Body of pancreas (tissue), 4 donors: Measurements from ENCODE around the gene NPPC.

Experiments used
- POLR2A ChIP-seq, 3 donors: fragments of 450-650 bp; IDR thresholded peaks; one replicate each; pipeline ENCODE4 v1.6.1; 2016; ENCODE audit warnings: antibody characterized with exemption in 3 of 3, mild to moderate bottlenecking in 2 of 3
- TF ChIP-seq, protein P1 (sequence below), 7 experiments: fragments of 450-650 bp in 4 of 7; fragments of 200-600 bp in 3 of 7; sonication (generic) in 3 of 7; IDR thresholded peaks; one replicate each; pipeline ENCODE4 v1.5.1; 2016 to 2019; ENCODE audit warnings: antibody characterized with exemption in 7 of 7

DNA sequence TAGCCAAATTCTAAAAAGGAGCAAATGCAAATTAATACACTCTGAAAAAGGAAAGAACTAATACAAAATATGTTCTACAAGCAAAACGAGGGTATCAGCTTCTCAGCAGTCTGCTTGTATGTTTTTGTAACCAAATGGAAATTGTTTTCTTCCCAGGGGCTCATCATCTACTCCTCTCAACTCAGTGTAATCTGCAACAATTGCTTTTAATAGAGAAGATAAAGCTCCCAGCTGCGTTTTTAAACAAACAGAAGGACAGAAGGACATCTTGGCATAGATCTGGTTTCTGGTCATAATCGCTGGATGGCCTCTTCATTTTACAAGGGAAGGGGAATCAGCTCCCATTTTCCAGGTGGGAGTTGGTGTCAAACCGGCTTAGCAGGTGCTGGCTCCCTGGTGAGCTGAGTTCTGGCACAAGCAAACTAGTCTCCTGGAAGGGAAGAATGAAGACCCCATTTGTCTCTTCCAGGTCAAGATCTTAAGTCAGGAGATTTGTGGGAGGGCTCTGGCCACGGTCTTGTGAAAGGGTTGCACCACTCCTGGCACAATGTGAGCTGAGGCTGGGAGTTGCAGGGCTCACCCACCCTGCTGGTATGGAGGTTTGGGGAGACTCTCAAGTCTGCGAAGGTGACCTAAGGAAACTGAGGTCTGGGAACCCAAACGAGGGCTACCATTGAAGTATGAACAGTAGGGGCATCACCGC lies 41.6 kb downstream of the NPPC start:
- TF ChIP-seq, protein P1, sequence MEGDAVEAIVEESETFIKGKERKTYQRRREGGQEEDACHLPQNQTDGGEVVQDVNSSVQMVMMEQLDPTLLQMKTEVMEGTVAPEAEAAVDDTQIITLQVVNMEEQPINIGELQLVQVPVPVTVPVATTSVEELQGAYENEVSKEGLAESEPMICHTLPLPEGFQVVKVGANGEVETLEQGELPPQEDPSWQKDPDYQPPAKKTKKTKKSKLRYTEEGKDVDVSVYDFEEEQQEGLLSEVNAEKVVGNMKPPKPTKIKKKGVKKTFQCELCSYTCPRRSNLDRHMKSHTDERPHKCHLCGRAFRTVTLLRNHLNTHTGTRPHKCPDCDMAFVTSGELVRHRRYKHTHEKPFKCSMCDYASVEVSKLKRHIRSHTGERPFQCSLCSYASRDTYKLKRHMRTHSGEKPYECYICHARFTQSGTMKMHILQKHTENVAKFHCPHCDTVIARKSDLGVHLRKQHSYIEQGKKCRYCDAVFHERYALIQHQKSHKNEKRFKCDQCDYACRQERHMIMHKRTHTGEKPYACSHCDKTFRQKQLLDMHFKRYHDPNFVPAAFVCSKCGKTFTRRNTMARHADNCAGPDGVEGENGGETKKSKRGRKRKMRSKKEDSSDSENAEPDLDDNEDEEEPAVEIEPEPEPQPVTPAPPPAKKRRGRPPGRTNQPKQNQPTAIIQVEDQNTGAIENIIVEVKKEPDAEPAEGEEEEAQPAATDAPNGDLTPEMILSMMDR (IDR thresholded peaks at IDR 0.05): no peak
- no peak for TF ChIP-seq POLR2A (IDR thresholded peaks at IDR 0.05)
